HG03159 (cell line): ENCODE data around the gene APOL1.

Experiments
- ATAC-seq: cut with Tn5 transposase; IDR thresholded peaks from one replicate; pipeline ENCODE4 v1.9.1; 2021; ENCODE audit warnings: mild to moderate bottlenecking, moderate library complexity; ENCODE audit not compliant: unreplicated experiment

APOL1 gene

DNA sequence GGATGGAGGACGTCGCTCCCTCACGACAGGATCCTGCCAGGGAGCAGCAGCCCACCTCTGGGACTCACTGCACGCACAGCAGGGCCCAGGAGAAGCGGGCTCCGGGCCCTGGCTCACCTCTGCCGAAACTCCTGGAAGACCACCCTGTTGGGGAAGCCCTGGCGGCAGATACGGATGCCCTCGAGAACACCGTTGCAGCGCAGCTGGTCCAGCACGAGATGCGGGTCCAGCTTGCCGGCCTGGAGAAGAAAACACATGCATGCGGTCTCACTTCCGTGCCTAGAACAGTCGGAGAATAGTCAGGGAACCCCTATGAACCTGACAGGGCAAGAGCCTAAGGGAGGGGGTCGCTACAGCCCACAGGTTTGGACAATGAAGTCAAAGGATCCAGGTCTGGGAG, 52.9 kb downstream of the APOL1 start:
- no peak for ATAC-seq

DNA sequence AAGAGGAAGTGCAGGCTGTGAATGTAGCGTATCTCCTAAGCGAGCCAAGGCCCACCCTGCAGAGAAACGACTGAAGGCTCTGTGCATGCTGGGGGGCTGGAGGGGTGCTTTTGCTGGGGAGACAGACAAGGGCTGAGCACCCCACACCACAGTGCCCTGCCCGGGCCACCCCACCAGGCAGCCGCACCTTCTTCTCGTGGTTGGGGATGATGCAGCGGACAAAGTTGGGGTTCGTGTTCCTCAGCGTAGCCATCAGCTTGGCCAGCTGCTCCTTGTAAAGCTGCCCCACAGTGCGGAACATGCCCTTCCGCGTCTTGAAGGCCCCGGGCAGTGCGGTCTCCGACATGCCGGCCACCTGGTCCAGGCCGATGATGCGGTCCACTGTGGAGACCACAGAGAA, 53.3 kb downstream of the APOL1 start:
- ATAC-seq = no peak

DNA sequence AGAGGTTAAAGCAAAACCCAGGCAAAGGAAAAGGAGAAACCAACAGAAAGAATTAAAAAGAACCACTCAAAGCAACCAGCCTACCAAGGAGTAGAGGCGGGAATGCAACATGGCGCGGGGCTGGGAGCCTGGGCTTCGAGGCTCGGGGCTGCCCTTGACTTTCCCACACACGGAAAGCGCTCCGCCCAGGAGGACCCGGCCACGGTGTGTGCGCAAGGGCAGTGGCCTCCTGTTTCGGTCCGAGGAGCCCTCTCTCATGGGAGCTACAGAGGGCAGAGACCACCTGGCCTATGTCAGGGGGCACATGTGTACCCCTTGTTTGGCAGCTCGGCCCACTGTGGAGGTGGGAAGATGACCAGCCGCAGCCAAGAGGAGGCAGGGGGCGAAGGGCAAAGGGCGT, 55.9 kb downstream of the APOL1 start:
- ATAC-seq = no peak

DNA sequence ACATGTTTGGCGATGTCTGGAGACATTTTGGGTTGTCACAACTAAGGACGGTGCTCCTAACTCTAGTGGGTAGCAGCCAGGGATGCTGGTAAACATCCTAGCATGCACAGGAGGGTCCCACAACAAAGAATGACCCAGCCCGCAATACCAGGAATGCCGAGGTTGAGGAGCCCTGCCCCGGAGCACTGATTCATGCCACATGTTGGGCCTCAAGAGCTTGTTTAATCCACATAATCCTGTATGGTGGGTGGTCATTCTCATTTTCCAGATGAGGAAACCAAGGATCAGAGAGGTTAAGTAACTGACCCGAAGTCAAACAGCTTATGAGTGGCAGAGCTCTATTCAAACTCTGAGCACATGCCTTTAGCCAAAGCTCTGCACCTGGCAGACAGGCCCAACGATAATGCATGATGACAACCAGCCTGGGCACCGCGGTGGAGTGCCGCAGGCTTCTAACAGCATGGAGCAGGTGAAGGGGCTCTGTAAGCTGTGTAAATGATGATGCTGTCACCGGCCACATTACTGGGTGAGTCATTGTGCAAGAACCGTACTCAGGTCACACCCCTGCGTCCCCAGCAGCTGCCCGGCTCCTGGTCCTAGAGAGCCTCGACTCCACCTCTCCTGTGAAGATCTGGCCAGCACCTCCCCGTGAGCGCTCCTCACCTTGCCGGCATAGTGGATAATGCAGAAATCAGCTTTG, 58.6 kb downstream of the APOL1 start:
- ATAC-seq = no peak

GRCh38 chr22:36315325-36315724, 62.4 kb downstream of the APOL1 start:
- ATAC-seq = no peak

- ATAC-seq = no peak
Measured at GRCh38 chr22:36316419-36316818, 63.5 kb downstream of the APOL1 start.
